HL-60 (cell line): ENCODE data around the gene NAALADL2.
"Not testable (repeated sequence)": the region's sequence is repeated elsewhere in the genome, so short reads cannot be mapped to it uniquely, and the experiment has no call there.

Source experiments
- DNase-seq, 2 experiments: peaks; one replicate each; pipeline ENCODE4 v3.0.0-alpha.2; 2010 to 2020; ENCODE audit warnings: low read depth in 1 of 2, low spot score in 1 of 2
- H3K27ac ChIP-seq: fragments of 250-450 bp; sonication (Bioruptor Pico); replicated peaks from 2 replicates; pipeline ENCODE4 v1.5.1; 2020; ENCODE audit warnings: mild to moderate bottlenecking, moderate library complexity
- H3K27me3 ChIP-seq: fragments of 250-450 bp; sonication (Bioruptor Pico); 2 replicates; pipeline ENCODE4 v1.5.1; 2021; ENCODE audit warnings: mild to moderate bottlenecking, moderate library complexity; ENCODE audit not compliant: insufficient read depth, poor library complexity, severe bottlenecking
- H3K4me3 ChIP-seq: replicated peaks from 2 replicates; pipeline ENCODE4 v1.5.1; 2011; ENCODE audit warnings: mild to moderate bottlenecking, control low read depth, low read length; ENCODE audit not compliant: insufficient read depth
- GABPA ChIP-seq: IDR thresholded peaks from 2 replicates; pipeline ENCODE4 v1.6.1; 2012; ENCODE audit warnings: low read depth
- POLR2AphosphoS5 ChIP-seq: IDR thresholded peaks from 2 replicates; pipeline ENCODE4 v1.6.1; 2012; ENCODE audit warnings: low read depth
- SPI1 ChIP-seq: IDR thresholded peaks from 2 replicates; pipeline ENCODE4 v1.6.1; 2012; ENCODE audit warnings: low read depth, mild to moderate bottlenecking, borderline replicate concordance
- TF ChIP-seq, protein P1 (sequence below): IDR thresholded peaks from one replicate; pipeline ENCODE4 v1.5.1; 2011; ENCODE audit warnings: low read length, control low read depth, inconsistent platforms; ENCODE audit not compliant: insufficient read depth
- TF ChIP-seq, protein P2 (sequence below): IDR thresholded peaks from 2 replicates; pipeline ENCODE4 v1.6.1; 2012; ENCODE audit warnings: low read depth; ENCODE audit not compliant: insufficient replicate concordance

Gene NAALADL2

DNA sequence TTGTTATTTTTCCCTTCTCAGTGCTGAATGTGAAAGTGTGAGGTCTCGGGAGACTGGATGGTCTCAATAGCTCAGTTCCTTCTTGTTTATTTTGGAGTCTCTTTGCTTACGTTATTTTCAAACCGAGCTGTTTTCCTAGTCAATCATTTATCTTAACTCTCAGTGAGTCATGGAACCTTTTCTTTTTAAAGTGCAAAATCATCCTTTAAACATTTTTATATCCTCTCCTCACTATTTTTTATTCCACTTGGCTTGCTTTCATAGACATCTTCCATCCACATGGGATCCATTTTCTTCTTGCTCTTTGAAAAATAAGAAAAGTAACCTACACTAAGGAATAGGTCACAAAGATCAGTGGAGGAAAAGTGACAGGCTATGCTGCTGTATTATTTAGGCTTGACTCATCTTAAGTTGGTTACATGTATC lies 497.8 kb downstream of the NAALADL2 start:
- no peak overlapping the region for H3K27ac ChIP-seq
- H3K4me3 ChIP-seq = no peak overlapping the region
- no peaks in the 10 kb centered on the region for H3K27me3 ChIP-seq
- no peak for TF ChIP-seq SPI1
- TF ChIP-seq, protein P1, sequence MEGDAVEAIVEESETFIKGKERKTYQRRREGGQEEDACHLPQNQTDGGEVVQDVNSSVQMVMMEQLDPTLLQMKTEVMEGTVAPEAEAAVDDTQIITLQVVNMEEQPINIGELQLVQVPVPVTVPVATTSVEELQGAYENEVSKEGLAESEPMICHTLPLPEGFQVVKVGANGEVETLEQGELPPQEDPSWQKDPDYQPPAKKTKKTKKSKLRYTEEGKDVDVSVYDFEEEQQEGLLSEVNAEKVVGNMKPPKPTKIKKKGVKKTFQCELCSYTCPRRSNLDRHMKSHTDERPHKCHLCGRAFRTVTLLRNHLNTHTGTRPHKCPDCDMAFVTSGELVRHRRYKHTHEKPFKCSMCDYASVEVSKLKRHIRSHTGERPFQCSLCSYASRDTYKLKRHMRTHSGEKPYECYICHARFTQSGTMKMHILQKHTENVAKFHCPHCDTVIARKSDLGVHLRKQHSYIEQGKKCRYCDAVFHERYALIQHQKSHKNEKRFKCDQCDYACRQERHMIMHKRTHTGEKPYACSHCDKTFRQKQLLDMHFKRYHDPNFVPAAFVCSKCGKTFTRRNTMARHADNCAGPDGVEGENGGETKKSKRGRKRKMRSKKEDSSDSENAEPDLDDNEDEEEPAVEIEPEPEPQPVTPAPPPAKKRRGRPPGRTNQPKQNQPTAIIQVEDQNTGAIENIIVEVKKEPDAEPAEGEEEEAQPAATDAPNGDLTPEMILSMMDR = no peak
- TF ChIP-seq, protein P2, sequence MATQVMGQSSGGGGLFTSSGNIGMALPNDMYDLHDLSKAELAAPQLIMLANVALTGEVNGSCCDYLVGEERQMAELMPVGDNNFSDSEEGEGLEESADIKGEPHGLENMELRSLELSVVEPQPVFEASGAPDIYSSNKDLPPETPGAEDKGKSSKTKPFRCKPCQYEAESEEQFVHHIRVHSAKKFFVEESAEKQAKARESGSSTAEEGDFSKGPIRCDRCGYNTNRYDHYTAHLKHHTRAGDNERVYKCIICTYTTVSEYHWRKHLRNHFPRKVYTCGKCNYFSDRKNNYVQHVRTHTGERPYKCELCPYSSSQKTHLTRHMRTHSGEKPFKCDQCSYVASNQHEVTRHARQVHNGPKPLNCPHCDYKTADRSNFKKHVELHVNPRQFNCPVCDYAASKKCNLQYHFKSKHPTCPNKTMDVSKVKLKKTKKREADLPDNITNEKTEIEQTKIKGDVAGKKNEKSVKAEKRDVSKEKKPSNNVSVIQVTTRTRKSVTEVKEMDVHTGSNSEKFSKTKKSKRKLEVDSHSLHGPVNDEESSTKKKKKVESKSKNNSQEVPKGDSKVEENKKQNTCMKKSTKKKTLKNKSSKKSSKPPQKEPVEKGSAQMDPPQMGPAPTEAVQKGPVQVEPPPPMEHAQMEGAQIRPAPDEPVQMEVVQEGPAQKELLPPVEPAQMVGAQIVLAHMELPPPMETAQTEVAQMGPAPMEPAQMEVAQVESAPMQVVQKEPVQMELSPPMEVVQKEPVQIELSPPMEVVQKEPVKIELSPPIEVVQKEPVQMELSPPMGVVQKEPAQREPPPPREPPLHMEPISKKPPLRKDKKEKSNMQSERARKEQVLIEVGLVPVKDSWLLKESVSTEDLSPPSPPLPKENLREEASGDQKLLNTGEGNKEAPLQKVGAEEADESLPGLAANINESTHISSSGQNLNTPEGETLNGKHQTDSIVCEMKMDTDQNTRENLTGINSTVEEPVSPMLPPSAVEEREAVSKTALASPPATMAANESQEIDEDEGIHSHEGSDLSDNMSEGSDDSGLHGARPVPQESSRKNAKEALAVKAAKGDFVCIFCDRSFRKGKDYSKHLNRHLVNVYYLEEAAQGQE = no peak
- no peak for TF ChIP-seq GABPA
- no peak for TF ChIP-seq POLR2AphosphoS5
- DNase-seq = no peak

- no peak for TF ChIP-seq GABPA
- TF ChIP-seq, protein P2 = no peak
- TF ChIP-seq SPI1 = no peak
- no peak for TF ChIP-seq POLR2AphosphoS5
- TF ChIP-seq, protein P1 = no peak
- Histone ChIP-seq H3K4me3 (no peak overlapping the region), H3K27ac (no peak overlapping the region), H3K27me3 (no peaks in the 10 kb centered on the region)
- DNase-seq = no peak
Observed at GRCh38 chr3:175357758-175358157, 498.6 kb downstream of the NAALADL2 start.

- H3K27me3 ChIP-seq = no peaks in the 10 kb centered on the region
- H3K27ac ChIP-seq = no peak overlapping the region
- no peak overlapping the region for H3K4me3 ChIP-seq
- TF ChIP-seq SPI1 (no peak), GABPA (no peak), POLR2AphosphoS5 (no peak)
- TF ChIP-seq, protein P1 = no peak
- TF ChIP-seq, protein P2 = no peak
- DNase-seq = no peak
Observed at GRCh38 chr3:175358935-175359334, 499.8 kb downstream of the NAALADL2 start.

DNA sequence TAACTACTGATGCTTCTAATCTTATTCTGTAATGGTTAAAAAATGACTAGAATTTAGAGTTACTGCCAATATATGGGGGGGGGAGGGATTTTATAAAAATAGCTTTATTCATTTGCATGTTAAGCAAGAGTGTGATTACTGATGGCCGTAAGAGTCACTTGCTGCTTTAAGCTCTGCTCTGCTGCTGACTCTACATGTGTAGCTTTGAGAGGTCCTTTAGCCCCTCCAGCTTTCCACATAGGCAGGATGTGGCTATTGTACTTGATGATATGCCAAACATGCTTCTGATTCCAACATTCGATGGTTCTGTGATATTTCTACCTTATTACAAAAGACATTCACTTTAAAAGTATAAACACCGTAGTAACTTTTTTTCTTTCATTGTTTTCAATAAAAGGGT lies 511.3 kb downstream of the NAALADL2 start:
- H3K4me3 ChIP-seq, H3K27me3 ChIP-seq, H3K27ac ChIP-seq, DNase-seq: not testable (repeated sequence)

- H3K27me3 ChIP-seq, DNase-seq, H3K4me3 ChIP-seq, H3K27ac ChIP-seq: not testable (repeated sequence)
Observed at GRCh38 chr3:175371187-175371586, 512.1 kb downstream of the NAALADL2 start.
